ENCODE measurements around the gene NHERF2.
A peak's percentile ranks its signal among the peaks of the same experiment; 100 is the strongest.

The NHERF2 gene

GRCh38 chr16:2026461-2027023, at the start of gene NHERF2:
Gene NHERF2, plus strand, starts transcription at chr16:2026902. Its CDS starts 104 bp downstream, at chr16:2027006.
- no peak for DNase-seq (ENCODE audit: low read depth)
- H3K4me3 ChIP-seq (ENCODE audit: low read length), result peak within 1 kb of the TSS; percentile 73
- no peak for TF ChIP-seq CTCF (conservative IDR thresholded peaks at IDR 0.05; ENCODE audit: low read length)

- no peak for TF ChIP-seq CTCF (conservative IDR thresholded peaks at IDR 0.05; ENCODE audit: low read length)
- no peak for DNase-seq (ENCODE audit: low read depth)
- H3K4me3 ChIP-seq (ENCODE audit: low read length), result no peak overlapping the region
These were observed 49.5 kb upstream of the NHERF2 start for GRCh38 chr16:1976951-1977874.

- TF ChIP-seq CTCF (conservative IDR thresholded peaks at IDR 0.05; ENCODE audit: low read length), result no peak
- no peak for DNase-seq (ENCODE audit: low read depth)
- no peak overlapping the region for H3K4me3 ChIP-seq (ENCODE audit: low read length)
These were observed 48.8 kb upstream of the NHERF2 start for GRCh38 chr16:1977875-1978268.

GRCh38 chr16:1978476-1979120, 48.1 kb upstream of the NHERF2 start:
- TF ChIP-seq CTCF (conservative IDR thresholded peaks at IDR 0.05; ENCODE audit: low read length), result no peak
- H3K4me3 ChIP-seq (ENCODE audit: low read length), result no peak overlapping the region
- DNase-seq (ENCODE audit: low read depth), result no peak

- DNase-seq (ENCODE audit: low read depth), result no peak
- no peak for TF ChIP-seq CTCF (conservative IDR thresholded peaks at IDR 0.05; ENCODE audit: low read length)
- H3K4me3 ChIP-seq (ENCODE audit: low read length), result no peak overlapping the region
These were observed 47.3 kb upstream of the NHERF2 start for GRCh38 chr16:1979271-1980029.

GRCh38 chr16:1980030-1980769, 46.5 kb upstream of the NHERF2 start:
- DNase-seq (ENCODE audit: low read depth), result no peak
- TF ChIP-seq CTCF (conservative IDR thresholded peaks at IDR 0.05; ENCODE audit: low read length), result no peak
- H3K4me3 ChIP-seq (ENCODE audit: low read length), result no peak overlapping the region

All from AG10803 (cell line).